GM23248 (cell line): ENCODE results near the gene SCYGR8. TPM values are rescaled to one million over a fixed set of nuclear protein-coding genes. Genes with fewer than 3 reads are reported as not detected.

ENCODE experiments used
- DNase-seq: peaks from one replicate; pipeline ENCODE4 v3.0.0-alpha.2; 2015
- H2AFZ ChIP-seq: fragments of 200-600 bp; sonication (generic); 2 replicates; pipeline ENCODE4 v1.6.1; 2016; ENCODE audit warnings: antibody characterized with exemption
- H3F3A ChIP-seq: fragments of 200-600 bp; sonication (generic); 2 replicates; pipeline ENCODE4 v1.6.1; 2016; ENCODE audit warnings: mild to moderate bottlenecking, antibody characterized with exemption, mixed run types; ENCODE audit not compliant: insufficient read depth
- H3K27ac ChIP-seq: fragments of 200-600 bp; sonication (generic); 2 replicates; pipeline ENCODE4 v1.5.1; 2016; ENCODE audit warnings: mild to moderate bottlenecking
- H3K27me3 ChIP-seq: fragments of 200-600 bp; sonication (generic); replicated peaks from 2 replicates; pipeline ENCODE4 v1.6.1; 2016; ENCODE audit warnings: mild to moderate bottlenecking; ENCODE audit not compliant: insufficient read depth
- H3K36me3 ChIP-seq: fragments of 200-600 bp; sonication (generic); 2 replicates; pipeline ENCODE4 v1.6.1; 2016; ENCODE audit warnings: low read depth, mild to moderate bottlenecking
- H3K4me1 ChIP-seq: fragments of 200-600 bp; sonication (generic); 2 replicates; pipeline ENCODE4 v1.6.1; 2016; ENCODE audit warnings: mild to moderate bottlenecking; ENCODE audit not compliant: insufficient read depth
- H3K4me2 ChIP-seq: fragments of 200-600 bp; sonication (generic); one replicate; pipeline ENCODE4 v1.6.1; 2016; ENCODE audit warnings: mild to moderate bottlenecking; ENCODE audit not compliant: unreplicated experiment
- H3K4me3 ChIP-seq: fragments of 200-600 bp; sonication (generic); 2 replicates; pipeline ENCODE4 v1.5.1; 2016; ENCODE audit warnings: mild to moderate bottlenecking
- H3K79me2 ChIP-seq: fragments of 200-600 bp; sonication (generic); 2 replicates; pipeline ENCODE4 v1.6.1; 2016; ENCODE audit warnings: mild to moderate bottlenecking; ENCODE audit not compliant: insufficient read depth
- H3K9ac ChIP-seq: fragments of 200-600 bp; sonication (generic); 2 replicates; pipeline ENCODE4 v1.6.1; 2016; ENCODE audit warnings: mild to moderate bottlenecking
- H3K9me2 ChIP-seq: fragments of 200-600 bp; sonication (generic); 2 replicates; pipeline ENCODE4 v1.6.1; 2016; ENCODE audit warnings: mixed run types, mild to moderate bottlenecking, moderate library complexity; ENCODE audit not compliant: insufficient read depth
- H3K9me3 ChIP-seq: fragments of 200-600 bp; sonication (generic); one replicate; pipeline ENCODE4 v1.6.1; 2017; ENCODE audit warnings: low read depth
- H4K20me1 ChIP-seq: fragments of 200-600 bp; sonication (generic); 2 replicates; pipeline ENCODE4 v1.6.0; 2016; ENCODE audit not compliant: insufficient read depth
- EZH2 ChIP-seq: fragments of 200-600 bp; sonication (generic); IDR thresholded peaks from 2 replicates; pipeline ENCODE4 v1.6.1; 2018; ENCODE audit warnings: antibody characterized with exemption, mild to moderate bottlenecking; ENCODE audit not compliant: insufficient read depth, poor library complexity, severe bottlenecking
- EZH2phosphoT487 ChIP-seq: fragments of 200-600 bp; sonication (generic); IDR thresholded peaks from 2 replicates; pipeline ENCODE4 v1.6.1; 2018; ENCODE audit warnings: antibody characterized with exemption, moderate library complexity, mild to moderate bottlenecking, low read depth; ENCODE audit not compliant: insufficient read depth
- WGBS, 2 experiments: methylation state at CpG; one replicate each; pipeline ENCODE4 v1.1.6; 2015 to 2017; ENCODE audit warnings: low lambda C conversion rate in 2 of 2, low coverage in 1 of 2; ENCODE audit errors: missing lambda C conversion rate in 2 of 2; 5-methylcytosine and 5-hydroxymethylcytosine counted together
- in situ Hi-C: fragments of 300-500 bp; cut with MboI; formaldehyde crosslinking; loops from 2 replicates; pipeline ENCODE4 v1.15.0; 2020
- polyA plus RNA-seq: library from polyadenylated mRNA; unstranded; fragments of >200 nt; fragmentation: Nextera tagmentation; extraction: Ambion mirVana; gene quantifications from 2 replicates; pipeline ENCODE4 v1.2.1, GENCODE V29; 2016
- total RNA-seq: library from RNA; depleted of rRNA; stranded (reverse); fragments of >200 nt; shearing (Covaris generic); gene quantifications from 2 replicates; pipeline ENCODE4 v1.2.3, GENCODE V29; 2014

SCYGR8 gene
- total and polyA plus RNA-seq, 2 experiments from 2014 or later: not detected

- Histone ChIP-seq H3K9me3 (no peaks in the 10 kb centered on the region), H3K4me2 (no peak overlapping the region), H3K27me3 (no peaks in the 10 kb centered on the region), H3K4me3 (no peak overlapping the region), H3K27ac (no peak overlapping the region), H3K79me2 (no peaks in the 10 kb centered on the region), H3K36me3 (no peaks in the 10 kb centered on the region), H2AFZ (no peak overlapping the region), H3K9me2 (no peaks in the 10 kb centered on the region), H3K9ac (no peak overlapping the region), H4K20me1 (no peaks in the 10 kb centered on the region), H3K4me1 (no peaks in the 10 kb centered on the region), H3F3A (no peaks in the 10 kb centered on the region)
- in situ Hi-C loops: loop anchor here (25.0 kb wide), 1 partner anchor 638 kb away; no protein-coding TSS in a partner anchor
- DNase-seq: no peak
- no peak for TF ChIP-seq EZH2
- TF ChIP-seq EZH2phosphoT487: no peak
- WGBS, 2 experiments: 90 to 96% methylated on average over 6 of the region's 6 CpGs
These were observed 29.5 kb downstream of the SCYGR8 start for GRCh38 chr2:227774895-227775842.

DNA sequence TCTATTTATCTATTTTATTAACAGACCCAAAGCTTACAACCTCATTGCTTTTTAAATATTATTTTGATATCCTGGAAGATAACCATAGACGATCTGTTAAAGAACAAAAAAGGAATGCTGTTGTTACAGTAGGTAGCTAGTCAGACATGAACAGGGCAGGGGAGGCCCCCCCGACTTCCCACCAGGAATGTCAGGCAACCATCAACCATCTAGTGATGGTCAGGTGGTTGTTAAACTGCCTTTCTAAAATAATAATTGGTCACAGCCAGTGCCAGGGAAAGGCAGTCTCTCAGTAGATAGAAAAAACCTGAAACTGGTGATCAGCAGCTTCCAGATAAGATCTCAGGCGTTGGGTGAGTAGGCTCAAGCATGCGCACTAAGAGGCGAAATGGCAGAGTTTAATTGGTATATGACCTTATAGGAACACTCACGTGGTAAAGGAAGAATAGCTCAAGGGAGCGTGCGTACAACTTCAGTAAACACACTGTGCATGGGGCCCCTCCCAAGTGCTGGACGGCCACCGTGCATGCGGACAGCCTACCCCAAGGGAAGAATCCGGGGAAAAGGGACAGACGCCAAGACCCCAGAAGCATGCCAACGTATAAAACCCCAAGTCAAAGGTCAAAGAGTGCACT, 35.4 kb downstream of the SCYGR8 start:
- H3K9ac ChIP-seq: no peak overlapping the region
- no peaks in the 10 kb centered on the region for H4K20me1 ChIP-seq
- TF ChIP-seq EZH2phosphoT487 (no peak), EZH2 (no peak)
- no peak overlapping the region for H3K4me2 ChIP-seq
- H2AFZ ChIP-seq: no peak overlapping the region
- no peak overlapping the region for H3K4me3 ChIP-seq
- H3F3A ChIP-seq: no peaks in the 10 kb centered on the region
- DNase-seq: no peak
- H3K79me2 ChIP-seq: no peaks in the 10 kb centered on the region
- 66 to 67% methylated on average over 14 of the region's 14 CpGs for WGBS, 2 experiments
- no peaks in the 10 kb centered on the region for H3K9me2 ChIP-seq
- no peaks in the 10 kb centered on the region for H3K36me3 ChIP-seq
- no peak overlapping the region for H3K27ac ChIP-seq
- H3K27me3 ChIP-seq: no peaks in the 10 kb centered on the region
- H3K4me1 ChIP-seq: no peaks in the 10 kb centered on the region
- no peaks in the 10 kb centered on the region for H3K9me3 ChIP-seq
- in situ Hi-C loops: no loop called here

DNA sequence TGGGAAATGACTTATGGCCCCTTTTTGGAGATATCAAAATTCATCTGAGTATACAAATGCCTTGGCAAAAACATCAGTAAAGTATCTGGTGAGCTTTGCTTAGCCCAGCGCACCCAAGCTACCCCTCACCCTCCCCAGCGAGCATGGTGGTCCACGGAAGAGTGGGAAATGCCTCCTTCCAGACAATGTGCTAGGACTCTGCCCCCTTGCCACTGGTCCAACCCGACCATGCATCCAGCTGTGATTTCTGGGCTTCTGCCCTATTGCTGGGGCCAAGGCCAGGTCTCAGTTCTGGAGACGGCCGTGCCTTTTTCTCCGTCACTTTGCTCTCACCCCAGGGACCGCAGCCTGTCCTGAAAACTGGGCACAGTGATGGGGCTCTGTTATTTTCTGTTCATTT, 36.1 kb downstream of the SCYGR8 start:
- Histone ChIP-seq H2AFZ (no peak overlapping the region), H3K9me2 (no peaks in the 10 kb centered on the region), H3K27me3 (no peaks in the 10 kb centered on the region), H3K9me3 (no peaks in the 10 kb centered on the region), H3K36me3 (no peaks in the 10 kb centered on the region), H4K20me1 (no peaks in the 10 kb centered on the region), H3K27ac (no peak overlapping the region), H3F3A (no peaks in the 10 kb centered on the region), H3K79me2 (no peaks in the 10 kb centered on the region), H3K4me3 (no peak overlapping the region), H3K4me2 (no peak overlapping the region), H3K4me1 (no peaks in the 10 kb centered on the region), H3K9ac (no peak overlapping the region)
- in situ Hi-C loops: no loop called here
- WGBS, 2 experiments: 75% methylated on average over 8 of the region's 8 CpGs
- no peak for DNase-seq
- no peak for TF ChIP-seq EZH2
- TF ChIP-seq EZH2phosphoT487: no peak

GRCh38 chr2:227782804-227783203, 37.1 kb downstream of the SCYGR8 start:
- DNase-seq: no peak
- H3K9me2 ChIP-seq: no peaks in the 10 kb centered on the region
- H3K4me2 ChIP-seq: no peak overlapping the region
- H4K20me1 ChIP-seq: no peaks in the 10 kb centered on the region
- H3K4me1 ChIP-seq: no peaks in the 10 kb centered on the region
- no peak overlapping the region for H3K9ac ChIP-seq
- H2AFZ ChIP-seq: no peak overlapping the region
- no peaks in the 10 kb centered on the region for H3K9me3 ChIP-seq
- H3K4me3 ChIP-seq: no peak overlapping the region
- TF ChIP-seq EZH2phosphoT487 (no peak), EZH2 (no peak)
- no peaks in the 10 kb centered on the region for H3K36me3 ChIP-seq
- no peaks in the 10 kb centered on the region for H3K79me2 ChIP-seq
- H3K27ac ChIP-seq: no peak overlapping the region
- in situ Hi-C loops: no loop called here
- no peaks in the 10 kb centered on the region for H3K27me3 ChIP-seq
- H3F3A ChIP-seq: no peaks in the 10 kb centered on the region
- WGBS, 2 experiments: 77 to 87% methylated on average over 5 of the region's 5 CpGs
